ENCODE results near the gene ZNF32.

Gene ZNF32

DNA sequence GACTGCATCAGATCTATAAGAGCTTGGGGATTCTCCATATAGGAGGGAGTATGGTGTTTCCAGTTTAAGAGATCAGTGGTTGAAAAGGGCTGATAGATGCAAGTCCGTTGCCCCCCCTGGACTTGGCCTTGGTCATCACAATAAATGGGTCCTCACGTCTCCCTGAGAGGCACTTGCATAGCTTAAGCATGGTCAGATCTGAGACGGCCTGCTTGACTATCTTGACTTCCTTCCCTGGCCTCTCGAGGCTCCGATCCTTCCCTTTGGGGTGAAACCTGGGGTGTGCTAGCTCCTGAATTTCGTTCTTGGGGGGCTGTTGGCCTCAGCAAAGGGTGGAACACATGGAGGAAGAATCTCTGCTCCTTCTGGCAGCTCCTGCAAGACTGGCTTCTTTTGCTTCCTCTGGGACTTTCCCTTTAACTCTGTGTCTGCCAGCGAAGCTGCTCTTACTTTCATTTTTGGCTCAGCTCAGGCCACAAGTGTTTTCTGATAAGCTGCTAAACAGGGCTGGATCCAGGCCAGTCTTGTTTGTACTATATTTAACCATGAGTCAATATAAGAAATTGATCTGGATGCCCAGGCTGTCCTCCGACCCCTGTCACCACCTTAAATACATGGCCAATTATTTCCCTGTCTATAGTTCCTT, 53.6 kb downstream of the ZNF32 start:
- no peaks in the 10 kb centered on the region for H3K27me3 ChIP-seq (ENCODE audit: control insufficient read depth, insufficient read depth, low read length)
- no peaks in the 10 kb centered on the region for H3K36me3 ChIP-seq (ENCODE audit: control insufficient read depth, insufficient read depth, low read length)
- H3K4me1 ChIP-seq (ENCODE audit: control insufficient read depth, insufficient read depth, low read length): peaks cover 12% of the 10 kb centered on the region
- H3K9ac ChIP-seq (ENCODE audit: low read length): peak overlapping the region; percentile 15
- H3K9me3 ChIP-seq (ENCODE audit: control insufficient read depth, low read length): no peaks in the 10 kb centered on the region
- no peak overlapping the region for H3K4me3 ChIP-seq (ENCODE audit: low read length)

All from mucosa of stomach (tissue), 1 donor.